IPS-18c (cell line): ENCODE results near the gene PRDM10.
"Not testable (repeated sequence)": the region's sequence is repeated elsewhere in the genome, so short reads cannot be mapped to it uniquely, and the experiment has no call there.

ENCODE experiments used
- H3K4me3 ChIP-seq: 2 replicates; pipeline ENCODE4 v1.7.0; 2013; ENCODE audit warnings: low read depth, mild to moderate bottlenecking, low read length, moderate library complexity; ENCODE audit not compliant: insufficient read depth
- H3K9me3 ChIP-seq: one replicate; pipeline ENCODE4 v1.6.1; 2013; ENCODE audit warnings: mild to moderate bottlenecking, low read length, moderate library complexity; ENCODE audit not compliant: control insufficient read depth, insufficient read depth

Gene PRDM10

DNA sequence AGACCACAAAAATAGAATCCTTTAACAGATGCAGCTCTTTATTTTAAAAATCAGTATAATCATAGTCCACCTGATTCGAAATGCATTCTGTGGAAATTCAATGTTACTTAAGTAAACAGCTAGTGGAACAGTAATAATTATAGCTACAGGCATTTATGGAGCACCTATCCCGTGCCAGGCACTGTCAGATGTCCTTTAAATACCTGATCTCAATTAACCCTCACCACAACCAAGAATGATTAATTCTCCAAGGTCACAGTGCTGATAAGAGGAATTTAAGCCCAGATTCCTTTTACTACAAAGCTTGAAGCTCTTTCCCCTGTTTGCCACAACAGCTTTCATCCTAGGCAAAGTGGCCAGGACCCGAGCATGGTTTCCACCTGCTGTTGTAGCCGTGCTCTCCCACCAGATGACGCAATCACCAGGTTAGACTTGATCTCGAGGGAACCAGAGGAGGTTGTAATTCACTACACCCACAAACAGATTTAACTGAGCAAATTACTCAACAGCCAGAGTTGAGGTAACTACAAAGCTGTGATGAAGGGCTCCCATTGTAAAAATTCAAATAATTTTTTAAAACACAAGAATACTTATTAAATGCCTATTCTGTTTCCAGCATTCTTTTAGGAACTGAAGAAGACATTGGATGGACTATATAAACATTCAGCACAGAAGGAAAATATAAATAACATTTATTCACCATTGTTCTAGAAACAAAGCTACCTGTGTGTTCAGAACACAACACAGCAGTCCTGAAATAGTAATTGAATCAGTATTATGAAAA, 10.3 kb downstream of the PRDM10 start:
- Histone ChIP-seq H3K9me3 (no peaks in the 10 kb centered on the region), H3K4me3 (no peak overlapping the region)

DNA sequence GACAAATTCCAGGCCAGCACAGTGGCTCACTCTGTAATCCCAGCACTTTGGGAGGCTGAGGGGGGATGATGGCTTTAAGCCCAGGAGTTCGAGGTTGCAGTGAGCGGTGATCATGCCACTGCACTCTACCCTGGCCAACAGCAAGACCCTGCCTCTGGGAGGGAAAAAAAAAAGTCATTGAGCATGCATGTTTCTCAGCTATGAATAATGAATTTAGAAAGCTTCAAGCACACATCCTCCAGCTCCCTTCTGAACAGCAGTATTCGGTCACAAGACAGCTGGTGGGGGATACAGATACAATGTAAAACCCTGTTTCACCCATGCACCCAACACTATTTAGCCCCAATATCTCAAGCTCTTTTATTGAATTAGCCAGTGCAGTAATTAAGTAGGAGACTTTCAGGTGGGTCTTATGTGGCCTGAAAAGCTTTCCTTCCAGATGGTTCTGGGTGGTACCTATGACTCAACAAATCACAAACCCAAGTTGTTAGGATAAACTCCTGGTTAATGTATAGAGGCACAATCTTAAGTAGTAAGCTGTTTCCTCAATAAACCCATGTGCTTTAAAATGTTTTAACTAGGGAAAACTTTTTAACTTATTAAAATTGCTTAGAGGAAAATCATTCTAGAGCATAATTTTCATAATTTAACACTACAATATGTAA, 13.4 kb downstream of the PRDM10 start:
- no peaks in the 10 kb centered on the region for H3K9me3 ChIP-seq
- H3K4me3 ChIP-seq: no peak overlapping the region

DNA sequence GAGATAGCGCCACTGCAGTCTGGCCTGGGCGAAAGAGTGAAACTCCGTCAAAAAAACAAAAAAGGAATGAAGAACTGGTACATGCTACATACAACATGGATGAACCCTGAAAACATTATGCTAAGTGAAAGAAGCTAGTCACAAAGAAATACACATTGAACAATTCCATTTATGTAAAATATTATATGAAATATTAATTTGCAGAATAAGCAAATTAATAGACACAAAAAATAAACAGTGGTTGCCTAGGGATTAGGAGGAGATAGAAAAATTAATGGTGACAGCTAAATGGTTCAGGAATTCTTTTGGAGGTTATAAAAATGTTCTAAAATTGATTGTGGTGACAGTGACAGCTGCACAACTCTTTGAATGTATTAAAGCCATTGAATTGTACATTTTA, 14.7 kb downstream of the PRDM10 start:
- H3K9me3 ChIP-seq: no peaks in the 10 kb centered on the region

DNA sequence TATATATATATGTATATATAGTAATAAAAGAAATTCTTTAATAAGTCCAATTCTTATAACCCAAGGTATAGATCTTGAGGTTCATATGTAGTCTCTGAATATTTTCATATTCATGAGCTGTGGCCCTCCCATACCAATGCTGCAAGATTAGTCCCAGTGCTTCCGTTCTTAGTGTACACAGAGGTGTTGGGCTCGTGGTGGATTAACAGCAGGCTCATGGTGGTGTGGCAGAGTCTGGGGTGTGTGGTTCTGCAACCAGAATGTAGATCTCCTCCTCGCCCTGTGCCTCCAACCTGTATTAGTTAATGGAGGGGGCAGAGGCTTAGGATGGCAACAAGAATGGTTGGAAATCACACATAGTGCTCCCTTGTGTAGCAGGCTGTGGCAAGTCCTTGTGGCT, 16.8 kb downstream of the PRDM10 start:
- Histone ChIP-seq H3K4me3 (no peak overlapping the region), H3K9me3 (no peaks in the 10 kb centered on the region)

More for the DNA sequence above, 14.7 kb downstream of the PRDM10 start:
- H3K4me3 ChIP-seq: no peak overlapping the region

DNA sequence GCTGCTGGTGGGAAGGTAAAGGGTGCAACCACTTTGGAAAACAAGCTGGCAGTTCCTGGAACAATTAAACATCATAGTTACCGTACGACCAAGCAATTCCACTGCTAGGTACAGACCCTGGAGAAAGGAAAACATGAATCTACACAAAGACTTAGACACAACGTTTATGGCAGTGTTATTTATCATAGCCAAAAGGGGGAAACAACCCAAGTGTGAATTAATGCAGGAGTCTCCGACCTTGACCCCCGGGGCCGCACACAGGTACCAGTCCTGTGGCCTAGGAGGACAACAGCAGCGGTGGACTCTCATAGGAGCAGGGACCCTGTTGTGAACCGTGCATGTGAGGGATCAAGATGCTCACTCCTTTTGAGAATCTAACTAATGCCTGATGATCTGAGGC, 22.5 kb downstream of the PRDM10 start:
- H3K4me3 ChIP-seq: no peak overlapping the region
- no peaks in the 10 kb centered on the region for H3K9me3 ChIP-seq

DNA sequence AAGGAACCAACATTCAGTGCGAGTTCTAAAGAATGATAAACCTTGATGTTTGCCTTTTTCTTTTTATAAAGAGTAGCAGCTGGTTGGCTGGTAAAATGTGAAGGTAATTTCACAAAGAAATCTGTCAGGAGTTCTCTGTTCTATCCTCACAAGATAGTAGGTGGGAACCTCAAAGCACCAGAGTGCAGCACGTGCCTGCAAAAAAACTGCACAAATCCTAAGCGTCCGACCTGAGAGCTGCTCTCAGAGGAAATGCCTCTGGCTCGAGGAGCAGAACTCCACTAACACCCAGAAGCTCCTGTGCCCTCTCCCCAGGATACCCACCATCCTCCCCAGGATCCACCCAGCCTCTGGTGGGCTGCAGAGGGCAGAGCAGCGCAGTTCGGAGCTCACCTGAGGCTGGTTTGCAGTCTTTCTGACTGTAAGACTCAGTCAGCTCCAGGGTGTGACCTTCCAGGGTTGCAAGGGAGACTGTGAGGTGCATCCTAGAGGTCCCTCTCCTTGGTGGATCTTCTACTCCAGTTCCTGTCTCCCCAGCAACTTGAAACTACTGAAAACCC, 23.5 kb downstream of the PRDM10 start:
- Histone ChIP-seq H3K4me3 (no peak overlapping the region), H3K9me3 (no peaks in the 10 kb centered on the region)

DNA sequence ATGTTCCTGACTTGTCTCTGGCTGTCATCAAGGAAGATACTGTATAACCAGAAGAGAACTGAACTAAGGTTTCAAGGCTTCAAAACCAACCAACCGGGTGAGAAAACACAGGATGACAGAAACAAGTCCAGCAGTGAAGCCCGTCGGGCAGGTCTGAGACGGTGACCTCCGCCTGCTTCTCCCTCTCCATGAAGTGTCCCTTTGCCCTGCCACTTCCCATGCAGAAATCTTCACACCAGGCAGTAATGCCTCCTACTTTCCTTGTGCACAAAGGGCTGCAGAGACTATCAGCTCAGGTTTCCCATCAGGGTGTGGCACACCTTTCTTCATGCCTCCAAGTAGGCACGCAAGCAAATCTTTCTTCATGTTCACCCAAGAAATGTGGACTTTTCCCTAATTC, 24.2 kb downstream of the PRDM10 start:
- no peaks in the 10 kb centered on the region for H3K9me3 ChIP-seq
- no peak overlapping the region for H3K4me3 ChIP-seq

DNA sequence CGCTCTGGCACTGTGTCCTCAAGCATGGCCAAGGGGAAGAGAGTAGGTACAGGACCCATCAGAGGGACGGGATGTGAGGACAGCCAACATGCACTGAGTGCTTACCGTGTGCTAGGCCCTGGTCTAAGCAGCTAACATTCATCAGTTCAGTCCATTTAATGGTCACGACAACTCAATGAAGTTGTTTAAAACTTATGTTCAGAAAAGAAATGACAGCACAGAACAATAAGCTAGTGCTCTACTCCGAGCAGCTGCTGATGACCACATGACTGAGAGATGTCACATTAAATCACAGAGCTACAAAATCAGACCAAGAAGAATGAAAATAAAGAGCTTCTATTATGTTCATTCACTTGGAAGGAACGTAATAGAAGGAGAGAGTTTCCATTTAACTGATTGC, 26.3 kb downstream of the PRDM10 start:
- Histone ChIP-seq H3K9me3 (no peaks in the 10 kb centered on the region), H3K4me3 (no peak overlapping the region)

DNA sequence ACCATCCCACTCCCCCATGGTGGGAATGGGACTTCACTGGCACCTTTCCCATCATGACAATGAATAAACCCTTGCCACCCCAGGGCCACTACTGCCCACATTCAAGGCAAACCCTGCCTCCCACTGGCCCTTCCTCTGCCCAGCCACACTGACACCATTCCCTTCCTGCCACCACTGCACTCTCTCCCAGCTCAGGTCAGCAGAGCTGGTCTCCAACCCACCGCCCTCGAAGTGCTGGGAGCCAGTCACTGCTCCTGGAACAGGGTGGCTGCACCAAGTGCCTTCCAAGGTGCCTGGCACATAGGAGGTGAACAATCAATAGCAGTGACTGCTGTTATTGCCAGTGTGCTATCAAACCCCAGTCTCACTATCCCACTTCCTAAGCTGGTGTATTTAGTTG, 27.1 kb downstream of the PRDM10 start:
- no peaks in the 10 kb centered on the region for H3K9me3 ChIP-seq
- H3K4me3 ChIP-seq: no peak overlapping the region

DNA sequence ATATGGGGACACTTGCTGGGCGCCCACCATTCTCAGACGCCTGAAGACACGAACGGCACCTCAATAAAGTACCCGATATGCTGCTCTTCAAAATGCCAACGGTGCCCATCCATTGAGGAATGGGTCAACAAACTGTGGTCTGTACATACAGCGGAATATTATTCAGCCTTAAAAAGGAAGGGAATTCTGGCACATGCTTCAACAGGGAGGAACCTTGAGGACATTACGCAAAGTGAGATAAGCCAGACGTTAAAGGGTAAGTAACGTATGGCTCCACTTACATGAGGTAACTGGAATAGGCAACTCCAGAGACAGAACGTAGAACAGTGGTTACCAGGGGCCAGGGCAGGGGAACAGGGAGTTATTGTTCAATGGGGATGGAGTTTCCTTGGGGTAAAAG, 28.0 kb downstream of the PRDM10 start:
- H3K9me3 ChIP-seq: no peaks in the 10 kb centered on the region

DNA sequence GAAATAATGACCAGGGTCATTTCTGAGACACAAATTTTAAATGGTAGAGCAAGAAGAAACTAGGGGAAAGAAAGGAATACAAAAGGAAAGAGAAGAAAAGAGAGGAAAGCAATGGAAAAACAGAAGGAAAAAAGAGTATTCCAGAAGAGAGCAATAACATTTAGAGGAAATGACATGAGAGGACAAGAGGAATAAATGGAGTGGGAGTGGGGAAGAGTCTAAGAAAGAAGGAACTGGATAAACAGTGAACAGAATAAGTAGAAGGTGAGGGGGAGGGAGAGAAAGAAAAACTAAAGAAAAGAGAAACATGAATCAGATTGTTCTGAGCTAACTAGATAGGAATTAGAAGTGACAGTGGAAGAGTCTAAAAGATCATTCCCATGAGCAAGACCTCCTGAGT, 28.4 kb downstream of the PRDM10 start:
- no peak overlapping the region for H3K4me3 ChIP-seq
- no peaks in the 10 kb centered on the region for H3K9me3 ChIP-seq

More for the DNA sequence above, 28.0 kb downstream of the PRDM10 start:
- no peak overlapping the region for H3K4me3 ChIP-seq

DNA sequence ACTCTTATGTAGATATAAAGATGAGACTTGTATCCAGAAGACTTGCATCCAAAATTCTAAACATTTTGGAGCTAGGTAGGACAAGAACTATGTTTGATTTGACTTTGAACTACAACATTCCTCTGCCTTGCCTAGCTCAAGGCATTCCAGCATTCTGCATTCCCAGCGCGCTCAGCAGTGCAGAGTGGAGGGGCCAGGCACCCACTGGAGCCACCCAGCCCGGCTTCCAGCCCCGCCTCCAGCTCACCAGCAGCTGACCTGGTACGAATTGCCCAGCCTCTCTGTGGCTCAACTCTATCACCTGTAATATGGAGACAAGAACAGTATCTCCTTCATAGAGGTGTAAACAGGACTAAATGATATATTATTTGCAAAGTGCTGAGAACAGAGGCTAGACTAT, 28.8 kb downstream of the PRDM10 start:
- Histone ChIP-seq H3K9me3 (no peaks in the 10 kb centered on the region), H3K4me3 (no peak overlapping the region)

DNA sequence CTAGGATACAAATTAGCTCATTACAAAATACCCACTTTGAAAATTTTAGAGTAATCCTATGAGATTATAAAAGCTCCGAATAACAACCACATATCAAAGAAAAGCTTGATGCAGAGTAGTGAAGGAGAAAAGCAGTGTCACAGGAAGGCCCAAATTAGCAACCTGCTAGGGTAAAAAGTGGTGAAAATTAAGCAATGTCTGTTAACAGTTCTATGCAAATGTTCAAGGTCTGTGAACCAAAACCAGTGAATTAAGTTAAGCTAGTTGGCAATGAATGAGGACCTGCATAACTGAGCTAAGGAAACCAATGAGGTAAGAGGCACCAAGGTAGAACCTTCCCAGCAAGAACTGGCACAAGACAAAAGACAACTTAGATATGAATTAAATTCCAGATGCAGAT, 29.6 kb downstream of the PRDM10 start:
- no peaks in the 10 kb centered on the region for H3K9me3 ChIP-seq
- no peak overlapping the region for H3K4me3 ChIP-seq

DNA sequence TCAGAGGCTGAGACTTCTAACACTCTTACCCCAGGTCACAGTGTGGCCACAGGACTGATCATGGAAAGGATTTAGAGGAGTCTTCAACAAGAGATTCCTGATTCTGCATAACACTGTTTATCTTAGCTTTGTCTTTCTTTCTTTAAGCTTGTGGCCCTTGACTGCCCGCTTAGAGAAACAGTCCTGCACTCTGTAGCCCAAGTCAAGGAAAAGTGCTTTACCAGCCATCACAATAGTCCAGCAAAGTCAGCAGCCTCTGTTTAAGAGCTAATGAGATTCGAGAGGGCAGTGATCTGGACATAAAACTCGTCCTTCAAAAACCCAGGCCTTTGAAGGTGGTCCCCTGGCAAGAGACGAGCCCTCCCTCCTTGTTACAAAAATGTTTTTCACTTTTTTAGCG, 30.0 kb downstream of the PRDM10 start:
- no peak overlapping the region for H3K4me3 ChIP-seq
- H3K9me3 ChIP-seq: no peaks in the 10 kb centered on the region

DNA sequence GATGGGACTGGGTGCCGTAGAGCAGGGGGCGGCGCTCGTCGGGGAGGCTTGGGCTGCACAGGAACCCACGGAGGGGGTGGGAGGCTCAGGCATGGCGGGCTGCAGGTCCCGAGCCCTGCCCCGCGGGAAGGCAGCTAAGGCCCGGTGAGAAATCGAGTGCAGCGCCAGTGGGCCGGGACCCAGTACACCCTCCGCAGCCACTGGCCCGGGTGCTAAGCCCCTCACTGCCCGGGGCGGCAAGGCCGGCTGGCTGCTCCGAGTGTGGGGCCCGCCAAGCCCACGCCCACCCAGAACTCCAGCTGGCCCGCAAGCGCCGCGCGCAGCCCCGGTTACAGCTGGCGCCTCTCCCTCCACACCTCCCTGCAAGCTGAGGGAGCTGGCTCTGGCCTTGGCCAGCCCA, 30.8 kb downstream of the PRDM10 start:
- H3K9me3 ChIP-seq, H3K4me3 ChIP-seq: not testable (repeated sequence)

DNA sequence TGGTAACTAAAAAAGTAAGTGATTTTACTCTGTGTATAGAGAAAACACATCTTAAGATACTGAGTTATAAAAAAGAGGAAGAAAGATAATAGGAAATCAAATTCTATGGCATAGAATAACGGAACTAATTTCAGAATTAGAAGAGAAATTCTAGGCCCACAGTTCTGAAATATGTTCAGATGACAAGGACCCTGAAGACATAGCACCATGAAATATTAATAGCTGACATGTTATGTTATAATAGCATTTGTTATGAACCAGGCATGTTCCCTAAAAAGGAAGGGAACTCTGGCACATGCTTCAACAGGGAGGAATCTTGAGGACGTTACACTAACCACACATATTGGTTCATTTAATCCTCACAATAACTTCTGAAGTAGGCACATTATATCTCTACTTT, 32.7 kb downstream of the PRDM10 start:
- Histone ChIP-seq H3K9me3 (no peaks in the 10 kb centered on the region), H3K4me3 (no peak overlapping the region)

DNA sequence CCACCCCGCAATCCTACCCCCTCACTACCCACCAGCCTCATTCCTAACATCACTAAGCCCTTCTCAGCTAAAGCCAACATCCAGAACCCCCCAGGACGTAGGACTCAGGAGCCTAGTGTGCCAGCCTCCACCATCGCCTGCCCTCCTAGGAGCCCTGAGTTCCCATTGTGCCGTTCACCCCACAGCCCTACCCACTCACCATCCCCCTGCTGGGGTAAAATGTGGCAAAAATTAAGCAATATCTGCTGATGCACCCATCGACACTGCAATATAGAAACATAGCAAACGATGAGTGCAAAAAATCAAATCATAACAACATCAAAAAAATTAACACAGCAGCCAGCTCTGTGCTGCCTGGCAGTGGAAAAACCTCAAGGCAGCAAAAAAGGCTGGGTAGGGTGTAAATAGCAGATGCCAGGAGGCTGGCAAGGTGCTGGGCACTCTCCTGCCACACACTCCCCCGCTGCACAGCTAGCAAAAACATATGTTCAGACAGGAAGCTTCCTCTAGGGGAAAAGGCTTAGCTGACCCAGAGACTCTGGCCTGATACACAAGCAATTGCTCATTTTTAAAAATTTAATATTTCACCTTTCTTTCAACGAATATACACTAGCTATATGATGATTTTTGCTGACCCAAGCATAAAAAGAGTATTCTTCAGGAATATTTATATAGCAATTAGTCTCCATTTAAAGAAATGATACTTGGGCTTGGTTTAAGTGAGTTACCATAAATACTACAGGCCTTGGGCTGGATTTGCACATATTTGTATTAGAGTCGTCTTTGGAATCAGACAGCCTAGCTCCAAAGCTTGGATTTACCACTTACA, 33.8 kb downstream of the PRDM10 start:
- Histone ChIP-seq H3K9me3 (no peaks in the 10 kb centered on the region), H3K4me3 (no peak overlapping the region)

DNA sequence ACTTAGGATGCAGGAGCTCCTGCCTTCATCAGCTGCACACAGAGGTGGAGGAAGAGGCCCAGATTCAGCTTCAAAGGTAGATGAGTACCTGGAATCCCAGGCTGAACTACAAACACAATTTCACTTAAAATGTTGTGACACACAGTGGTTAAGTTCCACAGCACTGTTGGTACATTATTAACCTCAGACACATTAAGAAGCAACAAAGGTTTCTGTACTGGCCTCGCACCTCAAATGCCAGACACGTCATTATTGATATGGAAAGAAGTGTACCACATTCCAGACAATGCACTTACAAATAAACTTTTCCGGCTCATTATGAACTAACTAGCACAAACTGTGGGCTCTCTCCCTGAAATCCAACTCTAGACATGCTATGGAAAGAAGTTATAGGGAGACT, 34.6 kb downstream of the PRDM10 start:
- Histone ChIP-seq H3K9me3 (no peaks in the 10 kb centered on the region), H3K4me3 (no peak overlapping the region)
